Measurements from ENCODE around the gene POU3F2.

The POU3F2 gene

GRCh38 chr6:98840996-98841513 is 6.7 kb downstream of the POU3F2 start:
- TF ChIP-seq, protein P1, sequence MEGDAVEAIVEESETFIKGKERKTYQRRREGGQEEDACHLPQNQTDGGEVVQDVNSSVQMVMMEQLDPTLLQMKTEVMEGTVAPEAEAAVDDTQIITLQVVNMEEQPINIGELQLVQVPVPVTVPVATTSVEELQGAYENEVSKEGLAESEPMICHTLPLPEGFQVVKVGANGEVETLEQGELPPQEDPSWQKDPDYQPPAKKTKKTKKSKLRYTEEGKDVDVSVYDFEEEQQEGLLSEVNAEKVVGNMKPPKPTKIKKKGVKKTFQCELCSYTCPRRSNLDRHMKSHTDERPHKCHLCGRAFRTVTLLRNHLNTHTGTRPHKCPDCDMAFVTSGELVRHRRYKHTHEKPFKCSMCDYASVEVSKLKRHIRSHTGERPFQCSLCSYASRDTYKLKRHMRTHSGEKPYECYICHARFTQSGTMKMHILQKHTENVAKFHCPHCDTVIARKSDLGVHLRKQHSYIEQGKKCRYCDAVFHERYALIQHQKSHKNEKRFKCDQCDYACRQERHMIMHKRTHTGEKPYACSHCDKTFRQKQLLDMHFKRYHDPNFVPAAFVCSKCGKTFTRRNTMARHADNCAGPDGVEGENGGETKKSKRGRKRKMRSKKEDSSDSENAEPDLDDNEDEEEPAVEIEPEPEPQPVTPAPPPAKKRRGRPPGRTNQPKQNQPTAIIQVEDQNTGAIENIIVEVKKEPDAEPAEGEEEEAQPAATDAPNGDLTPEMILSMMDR (IDR thresholded peaks at IDR 0.05; ENCODE audit: extremely low read depth, missing control alignments): no peak
- no peak for DNase-seq (ENCODE audit: low spot score)

GRCh38 chr6:98841621-98842341 is 7.4 kb downstream of the POU3F2 start:
- DNase-seq (ENCODE audit: low spot score): no peak
- TF ChIP-seq, protein P1 (IDR thresholded peaks at IDR 0.05; ENCODE audit: extremely low read depth, missing control alignments): no peak

DNA sequence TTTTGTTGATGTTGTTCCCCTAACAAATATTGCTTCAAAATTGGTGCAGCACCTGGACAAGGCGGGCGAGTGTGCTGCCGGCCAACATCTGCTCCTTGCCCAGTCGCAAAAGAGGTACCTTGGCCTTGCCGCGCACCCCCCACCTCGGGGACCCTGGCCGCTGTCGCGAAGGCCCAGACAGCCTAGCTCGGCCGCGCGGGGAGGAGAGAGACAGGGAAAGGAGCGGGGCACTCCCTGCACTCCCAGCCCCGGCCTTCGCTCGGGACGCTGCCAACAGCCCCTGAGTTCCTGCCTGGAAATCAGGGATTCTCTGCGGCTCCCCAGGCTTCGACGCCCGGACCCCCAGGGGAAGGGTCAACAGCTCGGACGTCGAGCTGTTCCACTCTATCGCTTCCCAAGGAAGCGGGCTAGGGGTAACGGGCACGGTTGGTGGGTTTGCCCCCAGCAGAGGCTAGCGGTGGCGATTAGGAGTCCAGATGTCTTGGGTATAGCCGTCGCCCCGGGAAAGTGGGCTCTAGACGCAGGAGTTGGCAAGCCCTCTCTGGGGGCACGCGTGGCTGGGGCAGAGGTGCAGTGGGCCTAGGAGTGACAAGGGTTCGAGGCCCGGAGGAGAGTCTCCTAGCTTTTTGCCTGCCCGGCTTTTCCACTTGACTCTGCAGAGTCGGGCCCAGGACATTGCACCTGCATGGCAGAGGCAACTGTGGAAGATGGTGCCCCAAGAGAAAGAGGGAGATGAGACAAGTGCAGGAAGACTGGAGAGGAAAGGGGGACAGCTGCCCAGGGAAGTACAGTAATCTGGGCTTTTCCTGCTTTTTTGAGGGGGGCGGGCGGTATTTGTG is 8.2 kb downstream of the POU3F2 start:
- no peak for DNase-seq (ENCODE audit: low spot score)
- TF ChIP-seq, protein P1 (IDR thresholded peaks at IDR 0.05; ENCODE audit: extremely low read depth, missing control alignments): no peak

DNA sequence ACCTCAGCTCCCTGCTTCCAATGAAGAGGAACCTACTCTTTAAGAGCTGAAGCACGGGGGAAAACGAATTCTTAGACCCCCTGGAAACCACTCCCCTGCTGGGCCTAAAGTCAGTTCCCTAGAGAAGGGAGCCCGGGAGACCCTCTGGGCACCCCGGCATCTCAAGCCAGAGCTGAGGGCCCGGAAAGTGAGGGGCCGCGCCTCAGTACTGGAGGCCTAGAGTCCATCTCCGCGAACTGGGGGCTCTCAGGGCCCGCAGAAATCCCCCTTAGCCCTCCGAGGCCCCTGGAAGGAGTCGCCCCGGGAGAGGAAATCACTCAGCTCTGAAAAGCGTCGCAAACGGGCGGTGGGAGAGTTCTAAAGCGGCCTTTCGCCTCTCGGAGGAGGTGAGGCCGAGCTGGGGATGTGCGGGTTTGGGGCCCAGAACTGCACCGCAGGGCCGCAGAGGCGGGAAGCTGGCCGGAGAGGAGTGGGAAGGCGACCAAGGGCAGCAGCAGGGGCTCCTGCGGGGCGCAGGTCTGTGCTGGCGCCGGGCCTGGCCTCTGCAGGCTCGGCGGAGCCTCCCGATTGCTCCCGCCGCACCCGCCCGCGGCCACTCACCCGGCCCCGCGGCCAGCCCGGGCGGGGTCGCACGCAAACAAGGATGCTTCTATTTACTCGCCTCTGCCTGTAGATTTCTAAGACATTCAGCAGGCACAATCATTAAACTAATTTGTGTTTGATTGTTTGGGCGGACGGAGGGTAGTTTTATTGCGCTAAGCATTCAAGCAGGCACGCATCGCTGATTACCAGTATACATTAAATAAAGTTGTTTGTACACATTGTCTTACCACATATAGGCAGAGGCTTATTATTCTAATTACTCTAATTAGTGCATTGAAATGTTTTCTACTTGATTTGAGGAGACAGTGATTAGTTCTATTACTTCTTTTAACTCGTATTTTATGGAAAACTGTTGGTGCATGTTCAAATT is 9.2 kb downstream of the POU3F2 start:
- TF ChIP-seq, protein P1 (IDR thresholded peaks at IDR 0.05; ENCODE audit: extremely low read depth, missing control alignments): no peak
- no peak for DNase-seq (ENCODE audit: low spot score)

- no peak for DNase-seq (ENCODE audit: low spot score)
- TF ChIP-seq, protein P1 (IDR thresholded peaks at IDR 0.05; ENCODE audit: extremely low read depth, missing control alignments): no peak
Measured at GRCh38 chr6:98844244-98845210, 10.2 kb downstream of the POU3F2 start.
